Nephron progenitor cell (in vitro differentiated cells): ENCODE results near the gene BRINP3.
A peak's percentile ranks its signal among the peaks of the same experiment; 100 is the strongest.

ENCODE experiments used
- DNase-seq: peaks from one replicate; pipeline ENCODE4 v3.0.0; 2021
- H3K27ac Mint-ChIP-seq: 2 replicates; pipeline ENCODE4 v1.8.0; 2021; ENCODE audit warnings: mild to moderate bottlenecking, moderate library complexity, mixed read lengths
- H3K27me3 Mint-ChIP-seq: 2 replicates; pipeline ENCODE4 v1.8.0; 2021; ENCODE audit warnings: mild to moderate bottlenecking, low read depth, mixed read lengths; ENCODE audit not compliant: poor library complexity
- H3K36me3 Mint-ChIP-seq: 2 replicates; pipeline ENCODE4 v1.8.0; 2021; ENCODE audit warnings: low read depth, mixed read lengths
- H3K4me1 Mint-ChIP-seq: 2 replicates; pipeline ENCODE4 v1.8.0; 2021; ENCODE audit warnings: mixed read lengths
- H3K4me3 Mint-ChIP-seq: 2 replicates; pipeline ENCODE4 v1.8.0; 2021; ENCODE audit warnings: mild to moderate bottlenecking, moderate library complexity, mixed read lengths
- H3K9me3 Mint-ChIP-seq: 2 replicates; pipeline ENCODE4 v1.8.0; 2021; ENCODE audit warnings: mild to moderate bottlenecking, moderate library complexity, mixed read lengths
- CTCF ChIP-seq: fragments of 200-600 bp; sonication (generic); IDR thresholded peaks from 2 replicates; pipeline ENCODE4 v1.5.0; 2021; ENCODE audit warnings: antibody characterized with exemption

The BRINP3 gene

GRCh38 chr1:190376044-190376443 lies 101.6 kb downstream of the BRINP3 start:
- H3K36me3 Mint-ChIP-seq: no peaks in the 10 kb centered on the region
- no peak overlapping the region for H3K4me3 Mint-ChIP-seq
- peaks cover 3% of the 10 kb centered on the region for H3K4me1 Mint-ChIP-seq
- no peaks in the 10 kb centered on the region for H3K27me3 Mint-ChIP-seq
- H3K9me3 Mint-ChIP-seq: no peaks in the 10 kb centered on the region
- H3K27ac Mint-ChIP-seq: no peak overlapping the region
- TF ChIP-seq CTCF: no peak
- no peak for DNase-seq

GRCh38 chr1:190373705-190374336 lies 103.8 kb downstream of the BRINP3 start:
- Mint-ChIP-seq H3K27ac (no peak overlapping the region), H3K36me3 (no peaks in the 10 kb centered on the region), H3K4me3 (no peak overlapping the region), H3K27me3 (no peaks in the 10 kb centered on the region), H3K9me3 (no peaks in the 10 kb centered on the region), H3K4me1 (no peaks in the 10 kb centered on the region)
- TF ChIP-seq CTCF: peak; percentile 57
- no peak for DNase-seq

GRCh38 chr1:190367200-190367599 lies 110.5 kb downstream of the BRINP3 start:
- no peak overlapping the region for H3K27ac Mint-ChIP-seq
- H3K27me3 Mint-ChIP-seq: no peaks in the 10 kb centered on the region
- no peaks in the 10 kb centered on the region for H3K36me3 Mint-ChIP-seq
- H3K4me1 Mint-ChIP-seq: no peaks in the 10 kb centered on the region
- no peak for TF ChIP-seq CTCF
- H3K9me3 Mint-ChIP-seq: peaks cover 18% of the 10 kb centered on the region
- no peak overlapping the region for H3K4me3 Mint-ChIP-seq
- no peak for DNase-seq

GRCh38 chr1:190365283-190365682 lies 112.4 kb downstream of the BRINP3 start:
- Mint-ChIP-seq H3K4me1 (no peaks in the 10 kb centered on the region), H3K4me3 (no peak overlapping the region), H3K27me3 (no peaks in the 10 kb centered on the region), H3K9me3 (peaks cover 18% of the 10 kb centered on the region), H3K36me3 (no peaks in the 10 kb centered on the region), H3K27ac (no peak overlapping the region)
- DNase-seq: no peak
- no peak for TF ChIP-seq CTCF

GRCh38 chr1:190353538-190354101 lies 124.0 kb downstream of the BRINP3 start:
- no peak for TF ChIP-seq CTCF
- no peak overlapping the region for H3K27ac Mint-ChIP-seq
- no peaks in the 10 kb centered on the region for H3K27me3 Mint-ChIP-seq
- H3K9me3 Mint-ChIP-seq: no peaks in the 10 kb centered on the region
- no peaks in the 10 kb centered on the region for H3K36me3 Mint-ChIP-seq
- DNase-seq: no peak
- no peak overlapping the region for H3K4me3 Mint-ChIP-seq
- H3K4me1 Mint-ChIP-seq: no peaks in the 10 kb centered on the region

- Mint-ChIP-seq H3K36me3 (no peaks in the 10 kb centered on the region), H3K9me3 (no peaks in the 10 kb centered on the region), H3K4me1 (no peaks in the 10 kb centered on the region), H3K27ac (no peak overlapping the region), H3K27me3 (no peaks in the 10 kb centered on the region), H3K4me3 (no peak overlapping the region)
- DNase-seq: no peak
- TF ChIP-seq CTCF: no peak
Measured at GRCh38 chr1:190344454-190344853, 133.2 kb downstream of the BRINP3 start.
